NCI-H2196 (cell line): ENCODE results near the gene DPH1.
"Not testable (repeated sequence)": the region's sequence is repeated elsewhere in the genome, so short reads cannot be mapped to it uniquely, and the experiment has no call there.

ENCODE experiments used
- DNase-seq: peaks from one replicate; lab custom pipeline; 2025; ENCODE audit not compliant: unreplicated experiment; lab: John Stamatoyannopoulos, UW

The DPH1 gene

GRCh38 chr17:2029911-2030778 lies at the start of gene DPH1:
Gene DPH1 (plus strand): TSS chr17:2030153. CDS start chr17:2030170, 17 bp downstream.
- DNase-seq: peak; percentile 75

GRCh38 chr17:1980665-1981250 lies 49.2 kb upstream of the DPH1 start:
- DNase-seq: no peak

GRCh38 chr17:1982793-1983366 lies 47.1 kb upstream of the DPH1 start:
- DNase-seq: not testable (repeated sequence)

- no peak for DNase-seq
These were observed 44.9 kb upstream of the DPH1 start for GRCh38 chr17:1985093-1985492.

- no peak for DNase-seq
These were observed 44.3 kb upstream of the DPH1 start for GRCh38 chr17:1985686-1986085.

GRCh38 chr17:1986783-1987451 lies 43.0 kb upstream of the DPH1 start:
- DNase-seq: no peak

- DNase-seq: no peak
These were observed 40.8 kb upstream of the DPH1 start for GRCh38 chr17:1989135-1989534.

GRCh38 chr17:1992541-1992940 lies 37.4 kb upstream of the DPH1 start:
- DNase-seq: no peak

GRCh38 chr17:1994707-1995106 lies 35.2 kb upstream of the DPH1 start:
- DNase-seq: no peak

GRCh38 chr17:1995321-1995892 lies 34.5 kb upstream of the DPH1 start:
- no peak for DNase-seq

GRCh38 chr17:1995907-1996799 lies 33.8 kb upstream of the DPH1 start:
- no peak for DNase-seq

GRCh38 chr17:1996800-1997288 lies 33.1 kb upstream of the DPH1 start:
- no peak for DNase-seq

GRCh38 chr17:1997289-1997926 lies 32.5 kb upstream of the DPH1 start:
- DNase-seq: no peak

GRCh38 chr17:1997927-1998742 lies 31.8 kb upstream of the DPH1 start:
- no peak for DNase-seq

- peak; percentile 44 for DNase-seq
These were observed 30.2 kb upstream of the DPH1 start for GRCh38 chr17:1999557-2000251.

- no peak for DNase-seq
These were observed 27.1 kb upstream of the DPH1 start for GRCh38 chr17:2002767-2003329.

- no peak for DNase-seq
These were observed 26.4 kb upstream of the DPH1 start for GRCh38 chr17:2003525-2003924.

- DNase-seq: no peak
These were observed 25.5 kb upstream of the DPH1 start for GRCh38 chr17:2004435-2004952.
